ENCODE results near the gene PPM1E. TPM values are rescaled to one million over a fixed set of nuclear protein-coding genes. Genes with fewer than 3 reads are reported as not detected.
"Not testable (repeated sequence)": the region's sequence is repeated elsewhere in the genome, so short reads cannot be mapped to it uniquely, and the experiment has no call there.

Gene PPM1E
- total and polyA plus RNA-seq, 7 donors = 0.01 to 0.24 (median 0.10) TPM; not detected in 3

GRCh38 chr17:58789160-58789559 is 33.5 kb downstream of the PPM1E start:
- TF ChIP-seq CTCF (IDR thresholded peaks at IDR 0.05) = no peak
- DNase-seq = no peak
- no peaks in the 10 kb centered on the region for H3K27me3 ChIP-seq (ENCODE audit: insufficient read depth in 3 of 3, low read length in 2 of 3)
- no peaks in the 10 kb centered on the region for H3K4me1 ChIP-seq
- H3K4me3 ChIP-seq = no peak overlapping the region
- H3K9me3 ChIP-seq = no peaks in the 10 kb centered on the region
- 67 to 77% (median 69%) methylated on average over 3 of the region's 3 CpGs for WGBS, 3 donors
- no peak for ATAC-seq
- H3K27ac ChIP-seq = no peak overlapping the region
- intact Hi-C loops (cut with DNase I) = no loop called here
- H3K36me3 ChIP-seq (ENCODE audit: insufficient read depth in 1 of 2, low read depth in 1 of 2) = no peaks in the 10 kb centered on the region

- no peak for ATAC-seq
- Histone ChIP-seq H3K9me3 (no peaks in the 10 kb centered on the region), H3K4me1 (no peaks in the 10 kb centered on the region), H3K27ac (no peak overlapping the region), H3K36me3 (ENCODE audit: insufficient read depth in 1 of 2, low read depth in 1 of 2) (no peaks in the 10 kb centered on the region), H3K27me3 (ENCODE audit: insufficient read depth in 3 of 3, low read length in 2 of 3) (no peaks in the 10 kb centered on the region), H3K4me3 (no peak overlapping the region)
- TF ChIP-seq CTCF (IDR thresholded peaks at IDR 0.05) = no peak
- WGBS, 3 donors = 82 to 89% (median 88%) methylated on average over 1 of the region's 1 CpG
- no peak for DNase-seq
- intact Hi-C loops (cut with DNase I) = no loop called here
Measured at GRCh38 chr17:58789831-58790230, 34.2 kb downstream of the PPM1E start.

- H3K4me3 ChIP-seq; intact Hi-C loops (cut with DNase I); H3K36me3 ChIP-seq (ENCODE audit: insufficient read depth in 1 of 2, low read depth in 1 of 2); ATAC-seq; H3K27ac ChIP-seq; DNase-seq; H3K4me1 ChIP-seq; H3K27me3 ChIP-seq (ENCODE audit: insufficient read depth in 3 of 3, low read length in 2 of 3); H3K9me3 ChIP-seq: not testable (repeated sequence)
- 86 to 90% (median 89%) methylated on average over 2 of the region's 2 CpGs for WGBS, 3 donors
Measured at GRCh38 chr17:58794508-58794907, 38.9 kb downstream of the PPM1E start.

- H3K9me3 ChIP-seq = no peaks in the 10 kb centered on the region
- H3K4me1 ChIP-seq = no peaks in the 10 kb centered on the region
- ATAC-seq (no peak), DNase-seq (no peak)
- intact Hi-C loops (cut with DNase I) = no loop called here
- H3K27me3 ChIP-seq (ENCODE audit: insufficient read depth in 3 of 3, low read length in 2 of 3) = peaks cover 0 to 4% (median 0%) of the 10 kb centered on the region in 3 donors
- no peaks in the 10 kb centered on the region for H3K36me3 ChIP-seq (ENCODE audit: insufficient read depth in 1 of 2, low read depth in 1 of 2)
- no peak overlapping the region for H3K4me3 ChIP-seq
- no peak overlapping the region for H3K27ac ChIP-seq
- no peak for TF ChIP-seq CTCF (IDR thresholded peaks at IDR 0.05)
- WGBS, 3 donors = 67 to 72% (median 68%) methylated on average over 1 of the region's 1 CpG
Measured at GRCh38 chr17:58802188-58802587, 46.5 kb downstream of the PPM1E start.

GRCh38 chr17:58806046-58806445 is 50.4 kb downstream of the PPM1E start:
- no peak for ATAC-seq
- TF ChIP-seq CTCF (IDR thresholded peaks at IDR 0.05) = no peak
- Histone ChIP-seq H3K27me3 (ENCODE audit: insufficient read depth in 3 of 3, low read length in 2 of 3) (peaks cover 0 to 4% (median 0%) of the 10 kb centered on the region in 3 donors), H3K4me1 (no peaks in the 10 kb centered on the region), H3K9me3 (no peaks in the 10 kb centered on the region), H3K4me3 (no peak overlapping the region), H3K27ac (no peak overlapping the region), H3K36me3 (ENCODE audit: insufficient read depth in 1 of 2, low read depth in 1 of 2) (no peaks in the 10 kb centered on the region)
- no peak for DNase-seq
- WGBS, 3 donors = 88 to 92% (median 91%) methylated on average over 5 of the region's 5 CpGs
- intact Hi-C loops (cut with DNase I) = no loop called here

All from psoas muscle (tissue), 8 donors.